IPS-NIHi7 (cell line): ENCODE results near the gene MTRFR.

ENCODE experiments used
- DNase-seq: peaks from one replicate; pipeline ENCODE4 v3.0.0; 2012; ENCODE audit warnings: mixed read lengths; ENCODE audit errors: extremely low spot score

Gene MTRFR

DNA sequence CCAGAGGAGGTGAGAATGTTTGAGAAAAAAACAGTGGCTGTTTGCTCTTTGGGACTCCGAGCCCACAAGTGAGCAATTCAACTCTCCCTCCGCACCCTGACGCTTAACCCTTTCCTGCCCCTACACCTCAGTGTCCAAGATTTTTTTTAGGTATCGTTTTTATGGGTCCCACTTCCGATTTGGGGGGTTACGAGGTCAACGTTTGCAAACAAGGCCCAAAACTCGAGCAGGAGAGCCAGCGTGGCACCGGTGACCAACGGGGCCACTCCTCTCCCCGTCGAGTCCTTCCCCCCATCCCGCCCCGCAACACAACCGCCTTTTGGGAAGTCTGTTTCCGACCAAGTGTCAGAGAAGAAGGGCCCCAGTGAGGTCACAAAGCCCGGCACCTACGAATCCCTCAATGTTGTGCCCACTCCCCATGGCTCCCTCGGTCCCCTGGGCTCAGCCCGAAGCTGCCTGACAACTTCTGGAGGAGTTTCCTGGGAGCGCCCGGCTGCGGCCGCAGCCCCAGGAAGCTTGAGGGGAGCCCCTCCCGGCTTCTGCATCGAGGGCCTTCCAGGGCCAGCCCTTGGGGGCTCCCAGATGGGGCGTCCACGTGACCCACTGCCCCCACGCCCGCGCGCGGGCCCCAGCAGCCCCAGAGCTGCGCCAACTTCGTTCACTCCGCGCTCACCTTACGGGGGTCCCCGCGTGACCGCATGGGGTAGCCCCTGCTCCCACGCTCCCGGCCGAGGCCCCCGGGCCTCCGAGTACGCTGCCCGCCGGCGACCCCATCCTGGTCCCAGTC is 37.2 kb downstream of the MTRFR start:
- peak; percentile 38 for DNase-seq

DNA sequence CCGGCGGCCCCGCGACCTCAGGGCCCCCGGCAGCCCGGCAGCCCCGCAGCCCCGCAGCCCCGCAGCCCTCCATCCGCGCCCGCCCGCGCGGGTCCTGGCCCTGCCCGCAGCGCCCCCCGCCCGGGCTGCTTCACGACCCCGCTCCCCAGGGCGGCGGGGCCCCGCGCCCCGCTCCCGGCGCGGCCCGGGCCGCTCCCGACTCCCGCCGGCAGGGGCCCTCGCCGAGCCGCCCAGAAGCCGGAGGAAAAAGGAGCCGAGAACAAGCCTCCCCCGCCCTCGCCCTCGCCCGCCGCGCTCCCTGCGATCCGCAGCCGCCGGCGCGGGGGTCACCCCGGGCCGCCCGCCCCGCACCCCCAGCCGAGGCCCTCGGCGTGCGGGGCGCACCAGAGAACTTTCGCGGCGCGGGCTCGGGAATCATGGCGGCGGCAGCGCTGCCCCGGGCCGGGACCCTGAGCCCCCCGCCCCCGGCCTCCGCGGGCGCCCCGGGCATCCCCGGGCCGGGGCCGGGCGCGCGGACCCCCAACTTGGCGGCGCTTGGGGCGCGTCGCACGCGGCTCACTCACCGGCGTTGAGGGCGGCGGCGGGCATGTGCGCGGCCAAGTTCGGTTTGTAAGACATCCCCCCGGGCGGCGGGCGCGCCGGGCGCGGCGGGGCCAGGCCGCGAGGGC is 37.9 kb downstream of the MTRFR start:
- peak; percentile 84 for DNase-seq

DNA sequence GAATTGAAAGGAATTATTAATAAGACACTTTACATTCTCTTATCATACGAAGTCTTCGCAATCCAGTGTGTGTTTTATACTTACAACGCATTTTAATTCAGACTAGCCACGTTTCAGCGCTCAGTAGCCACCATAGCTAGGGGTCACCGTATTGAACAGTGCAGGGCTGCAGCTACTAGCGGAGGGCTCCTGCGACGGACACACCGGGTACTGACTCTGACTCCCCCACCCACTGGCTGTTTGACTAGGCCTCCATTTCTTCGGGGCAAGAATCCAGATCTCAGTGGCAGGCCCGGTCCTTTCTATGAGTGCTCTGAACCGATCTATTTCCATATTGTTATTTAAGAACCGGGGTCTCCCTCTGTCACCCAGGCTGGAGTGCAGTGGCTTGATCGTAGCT is 39.9 kb downstream of the MTRFR start:
- DNase-seq = no peak

DNA sequence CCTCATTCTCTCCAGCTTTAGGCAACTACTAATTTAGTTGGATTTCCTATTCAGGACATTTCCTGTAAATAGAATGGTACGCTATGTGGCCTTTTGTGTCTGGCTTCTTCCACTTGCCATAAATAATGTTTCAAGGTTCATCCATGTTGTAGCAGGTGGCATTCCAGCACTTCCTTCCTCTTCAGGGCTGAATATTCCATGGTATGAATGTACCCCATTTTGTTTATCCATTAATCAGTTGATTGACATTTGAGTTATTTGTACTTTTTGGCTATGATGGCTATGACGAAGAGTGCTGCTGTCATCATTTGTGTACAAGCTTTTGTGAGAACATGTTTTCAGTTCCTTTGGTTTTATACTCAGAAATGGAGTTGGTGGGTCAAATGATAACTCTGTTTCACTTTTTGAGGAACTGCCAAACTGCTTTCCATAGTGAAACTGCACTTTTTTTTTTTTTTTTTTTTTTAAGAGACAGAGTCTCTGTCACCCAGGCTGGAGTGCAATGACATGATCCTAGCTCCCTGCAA is 44.9 kb downstream of the MTRFR start:
- no peak for DNase-seq

DNA sequence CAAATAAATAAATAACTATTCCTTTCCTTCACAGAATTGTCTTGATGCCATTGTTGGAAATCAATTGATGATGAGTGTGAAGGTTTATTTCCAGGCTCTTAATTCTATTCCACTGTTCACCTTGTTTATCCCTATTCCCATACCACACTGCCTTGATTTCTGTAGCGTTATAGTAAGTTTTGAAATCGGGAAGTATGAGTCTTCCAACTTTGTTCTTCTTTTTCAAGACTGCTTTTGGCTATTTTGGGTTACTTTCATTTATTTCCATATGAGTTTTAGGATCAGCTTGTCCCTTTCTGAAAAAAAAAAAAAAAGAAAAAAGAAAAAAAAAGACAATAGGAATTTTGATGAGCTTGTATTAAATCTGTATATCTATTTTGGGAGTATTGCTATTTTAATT is 47.7 kb downstream of the MTRFR start:
- DNase-seq = no peak

DNA sequence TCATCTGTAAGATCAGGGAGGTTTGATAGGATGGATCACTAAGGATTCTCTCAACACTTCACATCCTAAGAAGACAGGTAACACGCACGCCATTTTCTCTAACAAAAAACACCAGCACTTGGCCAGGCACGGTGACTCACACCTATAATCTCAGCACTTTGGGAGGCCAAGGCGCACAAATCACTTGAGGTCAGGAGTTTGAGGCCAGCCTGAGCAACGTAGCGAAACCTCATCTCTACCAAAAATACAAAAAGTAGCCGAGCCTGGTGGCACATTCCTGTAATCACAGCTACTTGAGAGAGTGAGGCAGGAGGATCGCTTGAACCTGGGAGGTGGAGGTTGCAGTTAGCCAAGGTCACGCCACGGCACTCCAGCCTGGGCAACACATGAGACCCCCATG is 48.9 kb downstream of the MTRFR start:
- no peak for DNase-seq

DNA sequence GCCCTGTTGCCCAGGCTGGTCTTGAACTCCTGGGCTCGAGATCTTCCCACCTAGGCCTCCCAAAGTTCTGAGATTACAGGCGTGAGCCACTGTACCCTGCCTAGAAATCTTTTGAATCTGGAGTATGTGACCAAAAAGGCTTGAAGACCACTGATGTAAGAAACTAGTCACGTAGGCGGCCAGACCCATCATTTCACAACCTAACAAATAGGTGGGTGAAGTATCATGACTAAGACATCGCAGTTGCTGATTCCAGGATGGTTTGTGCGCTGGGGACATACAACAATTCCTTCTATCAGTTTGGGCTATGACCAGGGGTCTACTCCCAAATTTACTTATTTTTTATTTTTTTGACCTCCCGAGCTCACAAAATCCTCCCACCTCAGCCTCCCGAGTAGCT is 50.2 kb downstream of the MTRFR start:
- no peak for DNase-seq

DNA sequence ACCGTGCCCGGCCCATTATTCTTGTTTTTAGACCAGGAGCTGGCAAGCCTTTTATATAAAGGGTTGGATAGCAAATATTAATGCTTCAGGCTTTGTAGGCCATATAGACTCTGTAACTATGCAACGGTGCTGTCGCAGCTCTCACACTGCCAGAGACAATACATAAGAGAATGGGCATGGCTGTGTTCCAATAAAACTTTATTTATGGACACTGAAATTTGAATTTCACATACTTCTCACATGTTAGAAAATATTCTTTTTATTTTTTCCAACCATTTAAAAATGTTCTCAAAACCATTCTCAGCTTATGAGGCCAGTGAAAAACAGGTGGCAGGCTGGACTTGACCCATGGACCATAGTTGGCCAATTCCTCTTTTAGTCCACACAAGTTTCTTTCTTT is 51.4 kb downstream of the MTRFR start:
- no peak for DNase-seq

DNA sequence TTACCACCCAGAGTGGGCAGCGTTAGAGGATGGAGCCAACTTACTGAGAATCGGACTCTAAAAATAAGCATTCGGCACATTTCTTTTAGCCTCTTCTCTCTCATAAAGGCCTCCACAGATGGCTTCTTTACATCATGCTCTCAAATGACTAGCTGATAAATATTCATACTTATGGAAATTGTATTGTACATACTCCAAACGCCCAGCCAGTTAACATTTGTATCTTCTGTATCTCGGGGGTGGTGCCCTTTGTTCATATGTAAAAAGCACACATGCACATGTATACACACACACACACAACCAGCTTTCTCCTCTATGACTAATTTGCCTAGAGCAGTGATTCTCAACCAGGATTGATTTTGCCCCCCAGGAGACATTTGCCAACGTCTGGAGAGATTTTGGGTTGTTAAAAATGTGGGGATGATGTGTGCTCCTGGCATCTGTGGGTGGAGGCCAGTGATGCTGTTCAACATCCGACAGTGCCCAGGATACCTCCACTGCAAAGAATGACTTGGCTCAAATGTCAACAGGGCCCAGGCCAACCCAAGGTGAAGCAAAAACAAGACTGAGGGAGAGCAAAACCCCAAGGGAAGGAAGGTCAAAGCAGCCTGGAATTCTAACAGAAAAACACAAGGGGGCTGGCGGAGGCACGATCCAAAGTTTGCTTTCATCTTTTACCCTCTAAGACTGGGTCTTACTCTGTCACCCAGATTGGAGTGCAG is 53.6 kb downstream of the MTRFR start:
- no peak for DNase-seq

DNA sequence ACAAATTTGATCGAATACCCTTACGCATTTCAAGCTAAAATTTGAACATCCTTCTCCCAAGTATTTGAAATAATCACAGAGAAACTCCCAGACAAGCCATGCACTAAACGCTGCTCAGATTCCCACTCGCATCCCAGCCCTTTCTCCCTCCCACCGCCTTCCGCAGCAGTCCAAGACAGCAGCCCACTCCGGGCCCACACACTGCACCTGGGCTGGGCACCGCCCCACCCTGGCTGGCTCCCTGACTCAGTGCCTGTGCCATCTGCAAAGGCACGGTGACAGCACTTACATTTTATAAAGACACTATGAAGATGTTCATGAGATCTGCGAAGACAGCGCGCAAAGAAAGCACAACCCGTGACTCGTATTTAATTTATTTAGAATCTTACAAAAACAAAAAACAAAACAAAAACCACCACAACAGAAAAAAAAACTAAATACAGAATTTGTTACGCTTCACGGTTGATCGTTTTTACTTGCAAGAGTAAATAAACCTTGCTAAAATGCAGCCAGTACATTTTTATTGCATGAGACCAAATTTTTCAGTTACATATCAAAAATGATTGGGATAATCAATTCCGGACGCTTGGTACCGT is 55.6 kb downstream of the MTRFR start:
- no peak for DNase-seq

DNA sequence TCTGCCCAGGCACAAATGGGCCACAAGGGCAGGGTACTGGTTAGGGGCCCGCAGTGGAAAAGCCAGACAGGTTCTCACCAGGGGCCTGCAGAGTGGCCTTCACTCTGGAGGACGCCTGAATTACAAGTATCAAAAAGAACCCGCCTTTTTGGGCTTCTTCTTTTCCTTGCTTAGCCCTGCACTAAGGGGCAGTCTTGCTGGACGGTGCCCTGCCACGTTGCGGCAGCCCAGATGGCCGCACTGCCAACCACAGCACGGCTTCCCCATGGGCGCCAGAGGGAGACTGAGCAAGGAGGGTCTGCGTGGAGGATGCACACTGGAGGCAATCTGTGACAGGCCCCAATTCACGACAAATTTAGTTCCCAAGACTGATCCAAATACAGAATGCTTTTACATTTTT is 56.7 kb downstream of the MTRFR start:
- DNase-seq = no peak

DNA sequence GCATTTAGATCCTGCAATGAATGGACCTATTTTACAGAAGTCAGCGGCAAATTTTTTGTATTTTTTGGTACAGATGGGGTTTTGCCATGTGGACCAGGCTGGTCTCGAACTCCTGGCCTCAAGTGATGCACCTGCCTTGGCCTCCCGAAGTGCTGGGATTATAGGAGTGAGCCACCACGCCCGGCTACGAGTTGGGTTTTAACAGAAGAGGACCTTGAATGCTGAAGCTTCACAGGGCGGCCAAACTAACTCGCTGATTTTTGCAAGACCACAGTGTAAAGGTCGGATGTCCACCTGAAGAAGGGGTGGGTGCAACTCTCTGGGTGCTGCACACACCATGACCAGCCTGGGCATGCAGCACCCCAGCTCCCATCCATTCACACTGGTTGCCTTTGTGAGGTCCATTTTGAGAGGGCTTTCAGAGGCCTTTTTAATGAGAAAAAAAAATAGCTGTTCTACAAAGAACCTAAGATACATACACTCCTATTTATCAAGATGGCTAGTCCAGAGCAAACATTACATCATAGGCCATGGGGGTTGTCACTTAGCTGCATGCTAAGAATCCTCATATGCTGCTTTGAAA is 60.0 kb downstream of the MTRFR start:
- DNase-seq = no peak

DNA sequence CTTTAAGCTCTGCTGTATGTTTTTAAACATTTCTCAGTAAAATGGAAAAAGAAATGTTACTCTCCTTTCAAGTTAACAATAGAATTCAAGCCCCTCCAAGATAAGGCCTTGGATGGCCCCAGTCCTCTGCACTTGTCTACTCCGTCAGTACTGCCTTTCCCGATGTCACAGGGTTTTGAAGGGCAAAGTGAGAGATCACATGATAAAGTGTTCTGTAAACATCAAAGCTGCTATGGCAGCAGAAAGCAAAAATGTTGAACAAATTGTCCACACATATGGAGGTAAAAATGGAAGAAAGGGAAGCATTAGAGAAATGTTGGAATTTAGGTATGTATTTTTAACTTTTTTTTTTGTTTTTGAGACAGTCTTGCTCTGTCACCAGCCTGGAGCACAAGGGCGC is 71.9 kb downstream of the MTRFR start:
- DNase-seq = no peak

DNA sequence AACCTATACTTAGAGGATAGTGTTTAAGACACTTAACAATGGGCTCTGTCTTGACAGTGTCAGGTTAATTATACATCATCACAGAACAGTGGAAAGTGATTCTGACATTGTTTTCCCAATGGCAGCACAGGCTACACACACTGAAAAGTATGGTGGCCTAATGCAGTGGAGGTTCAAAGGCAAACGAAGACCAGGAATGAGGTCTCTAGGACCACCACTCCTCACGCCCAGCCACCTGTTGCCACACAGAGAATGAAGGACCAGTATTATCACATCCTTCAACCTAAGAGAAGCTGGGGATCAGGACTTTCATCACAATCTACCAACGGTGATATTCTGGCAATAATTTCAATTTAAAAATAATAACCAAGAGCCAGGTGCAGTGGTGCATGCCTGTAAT is 73.0 kb downstream of the MTRFR start:
- DNase-seq = no peak
